B cell (primary cell): Measurements from ENCODE around the gene KLHL18.

Source experiments
- EZH2 ChIP-seq: IDR thresholded peaks from 2 replicates; pipeline ENCODE4 v1.6.1; 2012; ENCODE audit warnings: borderline replicate concordance, low read depth, mild to moderate bottlenecking, moderate library complexity, low read length; ENCODE audit not compliant: insufficient read depth, poor library complexity, severe bottlenecking
- TF ChIP-seq, protein P1 (sequence below): fragments of 200-600 bp; IDR thresholded peaks from one replicate; pipeline ENCODE4 v1.8.0; 2022; ENCODE audit warnings: antibody characterized with exemption, mild to moderate bottlenecking

DNA sequence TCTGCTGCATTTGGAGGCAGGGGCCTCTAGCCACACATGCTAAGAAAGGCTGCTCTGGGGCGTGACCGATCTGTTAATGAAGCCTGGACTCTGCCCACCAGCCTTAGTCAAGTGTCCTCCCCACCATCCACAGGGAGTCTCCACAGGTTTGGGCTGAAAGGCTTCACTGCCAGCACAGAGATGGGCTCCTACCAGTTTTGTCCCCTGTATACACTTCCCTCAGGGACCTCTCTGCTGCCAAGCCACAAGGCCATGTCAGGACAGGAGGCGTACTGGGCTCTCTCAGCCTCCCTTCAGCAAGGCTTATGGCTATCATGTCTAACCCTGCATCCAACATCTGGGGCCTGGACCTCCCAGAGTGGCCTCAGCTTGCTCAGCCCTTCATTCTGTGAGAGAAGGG is 23.6 kb upstream of the KLHL18 start:
- TF ChIP-seq, protein P1, sequence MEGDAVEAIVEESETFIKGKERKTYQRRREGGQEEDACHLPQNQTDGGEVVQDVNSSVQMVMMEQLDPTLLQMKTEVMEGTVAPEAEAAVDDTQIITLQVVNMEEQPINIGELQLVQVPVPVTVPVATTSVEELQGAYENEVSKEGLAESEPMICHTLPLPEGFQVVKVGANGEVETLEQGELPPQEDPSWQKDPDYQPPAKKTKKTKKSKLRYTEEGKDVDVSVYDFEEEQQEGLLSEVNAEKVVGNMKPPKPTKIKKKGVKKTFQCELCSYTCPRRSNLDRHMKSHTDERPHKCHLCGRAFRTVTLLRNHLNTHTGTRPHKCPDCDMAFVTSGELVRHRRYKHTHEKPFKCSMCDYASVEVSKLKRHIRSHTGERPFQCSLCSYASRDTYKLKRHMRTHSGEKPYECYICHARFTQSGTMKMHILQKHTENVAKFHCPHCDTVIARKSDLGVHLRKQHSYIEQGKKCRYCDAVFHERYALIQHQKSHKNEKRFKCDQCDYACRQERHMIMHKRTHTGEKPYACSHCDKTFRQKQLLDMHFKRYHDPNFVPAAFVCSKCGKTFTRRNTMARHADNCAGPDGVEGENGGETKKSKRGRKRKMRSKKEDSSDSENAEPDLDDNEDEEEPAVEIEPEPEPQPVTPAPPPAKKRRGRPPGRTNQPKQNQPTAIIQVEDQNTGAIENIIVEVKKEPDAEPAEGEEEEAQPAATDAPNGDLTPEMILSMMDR, result no peak
- TF ChIP-seq EZH2, result no peak
